Breast epithelium (tissue), 4 donors: Measurements from ENCODE around the gene MAPKAP1. TPM values are rescaled to one million over a fixed set of nuclear protein-coding genes. Genes with fewer than 3 reads are reported as not detected.

Experiments used
- DNase-seq, 2 donors: peaks; one replicate each; pipeline ENCODE4 v3.0.0-alpha.2; 2019; ENCODE audit warnings: low spot score in 2 of 2
- H3K27ac ChIP-seq, 2 donors: fragments of 200-600 bp; sonication (generic) in 1 of 2; one replicate each; pipeline ENCODE4 v1.5.1; 2016 to 2019; ENCODE audit warnings: mild to moderate bottlenecking in 1 of 2
- H3K27me3 ChIP-seq, 2 donors: fragments of 200-600 bp; sonication (generic) in 1 of 2; one replicate each; pipeline versions ENCODE4 v1.5.1 to v1.6.0; 2017 to 2019; ENCODE audit warnings: control low read depth in 1 of 2, mild to moderate bottlenecking in 1 of 2
- H3K36me3 ChIP-seq: fragments of 200-600 bp; one replicate; pipeline ENCODE4 v1.5.1; 2019
- H3K4me1 ChIP-seq, 2 donors: fragments of 200-600 bp; sonication (generic); one replicate each; pipeline ENCODE4 v1.5.1; 2016 to 2019; ENCODE audit warnings: control low read depth in 1 of 2
- H3K4me3 ChIP-seq, 3 donors: fragments of 200-600 bp; sonication (generic); 1 replicate in 2 of 3; 2 replicates in 1 of 3; pipeline ENCODE4 v1.5.1; 2016 to 2019; ENCODE audit warnings: mild to moderate bottlenecking in 3 of 3, moderate library complexity in 2 of 3
- H3K9me3 ChIP-seq, 2 donors: fragments of 200-600 bp; sonication (generic) in 1 of 2; one replicate each; pipeline ENCODE4 v1.5.1; 2016 to 2019; ENCODE audit warnings: control low read depth in 1 of 2
- POLR2A ChIP-seq: fragments of 450-650 bp; IDR thresholded peaks from one replicate; pipeline ENCODE4 v1.6.1; 2016; ENCODE audit warnings: antibody characterized with exemption, mild to moderate bottlenecking, moderate library complexity
- POLR2AphosphoS5 ChIP-seq, 3 donors: sonication (generic); formaldehyde crosslinking; IDR thresholded peaks; one replicate each; pipeline ENCODE4 v1.6.1; 2017; ENCODE audit warnings: antibody characterized with exemption in 3 of 3
- intact Hi-C: fragments of 100-400 bp; cut with DNase I; formaldehyde crosslinking; loops from one replicate; pipeline ENCODE4 v1.15.1; 2023; ENCODE audit warnings: low total_unique reads
- total RNA-seq, 3 donors: library from RNA; depleted of rRNA; stranded (reverse); fragments of >200 nt; gene quantifications; one replicate each; pipeline ENCODE4 v1.1.0, GENCODE V29; 2016
- TF ChIP-seq, protein P1 (sequence below), 3 donors: fragments of 450-650 bp; IDR thresholded peaks; one replicate each; pipeline ENCODE4 v1.5.1; 2016 to 2017; ENCODE audit warnings: antibody characterized with exemption in 3 of 3, mild to moderate bottlenecking in 3 of 3, moderate library complexity in 3 of 3

Gene MAPKAP1
- total RNA-seq, 3 donors from 2014 or later, result 61.3 to 81.9 (median 78.6) TPM

DNA sequence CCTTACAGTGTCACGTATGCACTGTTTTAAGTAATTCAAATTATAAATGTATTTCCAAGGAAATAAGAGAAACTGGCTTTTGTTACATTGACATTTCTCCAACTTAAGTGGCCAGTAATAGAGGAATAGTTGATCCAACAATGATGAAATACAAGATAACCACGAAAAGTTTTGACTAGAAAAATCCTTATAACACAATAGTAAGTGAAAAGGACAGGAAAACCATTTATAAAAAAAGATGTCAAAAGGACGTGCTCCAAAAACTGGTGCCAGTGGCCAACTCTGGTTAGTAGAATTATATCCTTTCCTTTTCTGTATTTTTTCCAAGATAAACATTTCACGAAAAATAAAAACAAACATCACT is 234.5 kb downstream of the MAPKAP1 start:
- DNase-seq, result no peak
- Histone ChIP-seq H3K4me1 (no peaks in the 10 kb centered on the region), H3K36me3 (no peaks in the 10 kb centered on the region), H3K9me3 (no peaks in the 10 kb centered on the region), H3K4me3 (no peak overlapping the region), H3K27ac (no peak overlapping the region), H3K27me3 (no peaks in the 10 kb centered on the region)
- TF ChIP-seq POLR2AphosphoS5 (IDR thresholded peaks at IDR 0.05) (no peak), POLR2A (no peak)
- TF ChIP-seq, protein P1, sequence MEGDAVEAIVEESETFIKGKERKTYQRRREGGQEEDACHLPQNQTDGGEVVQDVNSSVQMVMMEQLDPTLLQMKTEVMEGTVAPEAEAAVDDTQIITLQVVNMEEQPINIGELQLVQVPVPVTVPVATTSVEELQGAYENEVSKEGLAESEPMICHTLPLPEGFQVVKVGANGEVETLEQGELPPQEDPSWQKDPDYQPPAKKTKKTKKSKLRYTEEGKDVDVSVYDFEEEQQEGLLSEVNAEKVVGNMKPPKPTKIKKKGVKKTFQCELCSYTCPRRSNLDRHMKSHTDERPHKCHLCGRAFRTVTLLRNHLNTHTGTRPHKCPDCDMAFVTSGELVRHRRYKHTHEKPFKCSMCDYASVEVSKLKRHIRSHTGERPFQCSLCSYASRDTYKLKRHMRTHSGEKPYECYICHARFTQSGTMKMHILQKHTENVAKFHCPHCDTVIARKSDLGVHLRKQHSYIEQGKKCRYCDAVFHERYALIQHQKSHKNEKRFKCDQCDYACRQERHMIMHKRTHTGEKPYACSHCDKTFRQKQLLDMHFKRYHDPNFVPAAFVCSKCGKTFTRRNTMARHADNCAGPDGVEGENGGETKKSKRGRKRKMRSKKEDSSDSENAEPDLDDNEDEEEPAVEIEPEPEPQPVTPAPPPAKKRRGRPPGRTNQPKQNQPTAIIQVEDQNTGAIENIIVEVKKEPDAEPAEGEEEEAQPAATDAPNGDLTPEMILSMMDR (IDR thresholded peaks at IDR 0.05), result no peak
- intact Hi-C loops, result no loop called here

DNA sequence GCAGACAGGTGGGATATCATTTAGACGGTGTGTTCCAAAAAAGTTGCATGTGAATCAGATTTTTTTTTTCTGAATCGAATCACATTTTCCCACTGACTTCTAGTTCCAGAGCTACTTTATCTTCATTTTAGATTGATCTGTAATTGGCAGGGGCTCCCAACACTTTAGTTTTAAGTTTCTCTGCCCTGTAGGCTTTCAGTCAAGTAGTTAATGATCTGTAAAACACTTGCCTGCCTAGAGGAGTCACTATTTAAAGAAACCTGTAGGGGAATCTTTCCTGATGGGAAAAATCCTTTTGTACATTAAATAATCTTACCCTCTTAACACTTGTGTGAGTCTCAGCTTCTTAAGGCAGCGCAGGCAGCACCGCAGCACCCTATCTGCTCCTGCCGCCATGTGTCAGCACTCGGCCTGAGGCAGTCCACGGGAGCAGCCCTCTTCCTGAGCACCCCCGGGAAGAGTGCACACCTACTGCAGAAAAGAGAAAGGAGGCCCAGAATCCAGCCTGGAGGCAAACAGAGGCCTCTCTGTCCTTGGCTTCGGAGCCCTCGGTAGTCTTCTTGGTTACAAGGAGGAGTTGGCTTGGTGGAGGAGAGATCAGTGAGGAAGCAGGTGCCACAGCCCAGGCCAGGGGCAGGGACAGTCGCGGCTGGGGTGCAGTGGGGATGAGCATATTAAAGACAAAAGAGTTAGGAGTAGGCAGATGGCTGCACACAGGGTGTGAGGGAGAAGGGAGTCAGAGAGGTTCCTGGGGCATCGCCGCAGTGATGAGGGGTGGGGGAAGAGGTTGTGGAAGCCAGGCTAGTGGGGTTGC is 236.0 kb downstream of the MAPKAP1 start:
- H3K36me3 ChIP-seq, result no peaks in the 10 kb centered on the region
- DNase-seq, result no peak
- TF ChIP-seq, protein P1 (IDR thresholded peaks at IDR 0.05), result no peak
- TF ChIP-seq POLR2A, result no peak
- no peak for TF ChIP-seq POLR2AphosphoS5 (IDR thresholded peaks at IDR 0.05)
- no peak overlapping the region for H3K4me3 ChIP-seq
- no peak overlapping the region for H3K27ac ChIP-seq
- intact Hi-C loops, result no loop called here
- H3K27me3 ChIP-seq, result no peaks in the 10 kb centered on the region
- no peaks in the 10 kb centered on the region for H3K4me1 ChIP-seq
- no peaks in the 10 kb centered on the region for H3K9me3 ChIP-seq

DNA sequence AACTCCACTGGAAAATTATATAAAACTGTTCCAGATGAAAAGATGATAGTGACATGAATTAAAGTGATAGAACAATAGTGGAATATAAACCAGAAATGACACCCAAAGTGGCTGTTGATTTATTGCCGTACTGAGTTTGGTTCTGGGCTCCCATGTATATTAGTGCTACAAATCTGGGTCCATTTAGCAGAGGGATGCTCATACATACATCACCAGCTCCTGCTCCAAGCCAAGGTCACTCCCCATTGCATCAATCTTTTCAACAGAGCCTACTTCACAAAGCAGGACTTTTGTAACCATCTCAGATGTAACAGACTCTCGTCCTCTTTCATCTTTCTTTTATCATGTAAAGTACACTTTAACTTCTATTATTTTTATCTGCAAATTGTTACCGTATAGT is 236.8 kb downstream of the MAPKAP1 start:
- DNase-seq, result no peak
- Histone ChIP-seq H3K27me3 (no peaks in the 10 kb centered on the region), H3K4me1 (no peaks in the 10 kb centered on the region), H3K9me3 (no peaks in the 10 kb centered on the region), H3K36me3 (no peaks in the 10 kb centered on the region), H3K4me3 (no peak overlapping the region), H3K27ac (no peak overlapping the region)
- TF ChIP-seq POLR2A, result no peak
- TF ChIP-seq, protein P1 (IDR thresholded peaks at IDR 0.05), result no peak
- intact Hi-C loops, result no loop called here

DNA sequence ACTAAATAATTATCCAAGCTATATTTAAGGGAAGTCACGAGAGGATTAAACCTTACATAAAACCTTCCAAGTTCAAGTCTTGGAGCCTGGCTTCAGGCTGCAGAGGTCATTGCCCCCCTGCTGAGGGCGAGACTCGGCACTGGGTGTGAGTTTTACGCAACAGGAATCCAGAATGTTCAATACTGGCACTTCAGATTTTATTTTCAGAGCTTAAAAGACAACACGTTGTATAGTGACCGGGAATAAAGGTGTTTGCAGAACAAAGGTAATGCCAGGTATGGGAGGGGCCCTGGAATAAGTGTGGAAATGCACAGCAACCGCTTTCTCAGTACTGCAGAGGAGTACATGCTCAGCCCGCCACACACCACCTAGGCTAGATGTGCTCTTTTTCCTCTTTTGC is 238.4 kb downstream of the MAPKAP1 start:
- no peak overlapping the region for H3K27ac ChIP-seq
- TF ChIP-seq POLR2A, result no peak
- TF ChIP-seq, protein P1 (IDR thresholded peaks at IDR 0.05), result no peak
- TF ChIP-seq POLR2AphosphoS5 (IDR thresholded peaks at IDR 0.05), result no peak
- no peaks in the 10 kb centered on the region for H3K36me3 ChIP-seq
- intact Hi-C loops, result no loop called here
- no peak for DNase-seq
- H3K27me3 ChIP-seq, result no peaks in the 10 kb centered on the region
- no peaks in the 10 kb centered on the region for H3K4me1 ChIP-seq
- no peak overlapping the region for H3K4me3 ChIP-seq
- no peaks in the 10 kb centered on the region for H3K9me3 ChIP-seq

DNA sequence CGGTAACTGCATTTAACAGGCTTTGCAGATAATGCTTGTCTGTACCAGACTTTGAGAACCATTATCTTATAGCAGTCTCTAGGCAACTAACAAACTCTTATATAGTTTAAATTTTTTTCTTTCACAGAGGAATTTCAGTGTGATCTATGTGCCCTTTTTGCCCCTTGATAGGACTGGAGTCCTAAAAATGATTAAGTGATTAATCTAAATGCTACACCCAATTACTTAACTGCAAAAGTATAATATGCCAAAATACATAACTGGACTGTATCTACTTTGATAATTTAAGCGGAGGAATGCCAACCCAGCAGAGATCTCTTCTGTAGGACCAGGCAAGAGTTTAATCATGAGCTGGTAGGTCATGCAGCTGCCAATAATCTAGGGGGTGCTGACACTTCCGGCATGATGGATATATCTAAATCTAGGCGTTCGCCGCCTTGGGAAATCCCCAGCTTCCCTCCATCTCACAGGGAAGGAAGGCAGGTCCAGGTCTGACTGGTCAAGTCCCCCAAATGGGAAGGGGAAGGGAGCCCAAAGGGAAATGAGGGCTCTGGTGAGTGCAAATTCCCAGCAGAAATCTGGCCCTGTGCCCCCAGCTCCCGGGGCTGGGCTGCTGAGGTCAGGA is 239.8 kb downstream of the MAPKAP1 start:
- no peak for DNase-seq
- Histone ChIP-seq H3K4me3 (no peak overlapping the region), H3K27ac (no peak overlapping the region), H3K27me3 (no peaks in the 10 kb centered on the region), H3K9me3 (no peaks in the 10 kb centered on the region), H3K4me1 (no peaks in the 10 kb centered on the region), H3K36me3 (no peaks in the 10 kb centered on the region)
- TF ChIP-seq, protein P1 (IDR thresholded peaks at IDR 0.05), result no peak
- TF ChIP-seq POLR2A (no peak), POLR2AphosphoS5 (IDR thresholded peaks at IDR 0.05) (no peak)
- intact Hi-C loops, result no loop called here
